Natural killer cell treated with Interleukin-12 subunit alpha and Interleukin-12 subunit beta and Interleukin-15 and Interleukin-18, amount 100 ng/mL, for 72 hours (primary cell): ENCODE data around the gene VWA7. TPM values are rescaled to one million over a fixed set of nuclear protein-coding genes. Genes with fewer than 3 reads are reported as not detected.

ENCODE experiments used
- ATAC-seq, 2 donors: fragments of 150-1000 bp; cut with Tn5 transposase in 1 of 2; sonication (Bioruptor Pico), chemical (Tn5 transposase) in 1 of 2; 2 replicates each; pipeline ENCODE4 v1.10.0; 2021
- DNase-seq: peaks from one replicate; pipeline ENCODE4 v3.0.0; 2022; ENCODE audit warnings: low spot score
- H3K27ac Mint-ChIP-seq, 2 donors: 1 replicate in 1 of 2; 2 replicates in 1 of 2; pipeline ENCODE4 v1.8.0; 2022; ENCODE audit warnings: mixed read lengths in 2 of 2, mild to moderate bottlenecking in 1 of 2, moderate library complexity in 1 of 2
- H3K27me3 Mint-ChIP-seq, 2 donors: 1 replicate in 1 of 2; 2 replicates in 1 of 2; pipeline ENCODE4 v1.8.0; 2022; ENCODE audit warnings: mixed read lengths in 2 of 2
- H3K36me3 Mint-ChIP-seq: one replicate; pipeline ENCODE4 v1.8.0; 2022; ENCODE audit warnings: mixed read lengths
- H3K4me1 Mint-ChIP-seq, 2 donors: 1 replicate in 1 of 2; 2 replicates in 1 of 2; pipeline ENCODE4 v1.8.0; 2022; ENCODE audit warnings: low read depth in 2 of 2, mixed read lengths in 2 of 2, mild to moderate bottlenecking in 1 of 2
- H3K4me3 Mint-ChIP-seq: one replicate; pipeline ENCODE4 v1.8.0; 2022; ENCODE audit warnings: mixed read lengths
- H3K9me3 Mint-ChIP-seq: 2 replicates; pipeline ENCODE4 v1.8.0; 2022; ENCODE audit warnings: mixed read lengths
- total RNA-seq, 2 donors: library from RNA; stranded (reverse); gene quantifications; one replicate each; pipeline ENCODE4 v1.2.3, GENCODE V29; 2022

VWA7 gene
- total RNA-seq, 2 donors from 2014 or later: 1.4 to 2.1 TPM

DNA sequence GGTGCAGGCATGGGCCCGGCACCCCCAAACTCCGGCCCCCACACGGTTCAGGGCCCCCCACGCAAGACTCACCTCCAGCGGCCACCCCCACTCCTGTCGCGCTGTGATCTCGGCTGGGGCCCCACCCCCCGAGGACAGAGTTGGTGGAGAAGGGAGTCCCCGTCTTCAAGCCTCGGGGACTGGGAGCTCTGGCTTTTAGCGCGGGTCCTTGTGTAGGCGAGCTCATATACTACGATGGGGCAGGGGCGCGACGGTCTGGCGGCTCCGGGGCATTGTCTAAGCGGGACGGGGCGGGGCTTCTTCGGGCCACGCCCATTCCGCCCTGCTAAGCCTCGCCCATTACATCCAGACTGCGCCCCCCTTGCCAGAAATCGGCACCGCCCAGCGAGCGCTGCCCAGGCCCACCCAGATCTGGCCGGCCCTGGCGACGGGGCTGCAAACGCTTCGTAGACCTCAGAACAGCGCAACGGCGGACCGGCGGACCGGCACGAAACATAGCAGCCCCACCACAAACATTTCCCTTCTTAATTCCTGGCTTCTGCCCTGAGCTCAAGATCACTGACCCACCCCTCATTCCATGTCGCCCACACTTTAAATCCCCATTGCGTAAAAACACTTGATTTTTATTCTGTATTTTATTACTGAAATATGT is 47.0 kb downstream of the VWA7 start:
- DNase-seq (peak; percentile 82), ATAC-seq (peak; percentile 72 to 79)
- H3K27me3 Mint-ChIP-seq: no peaks in the 10 kb centered on the region
- peak overlapping the region; percentile 51 to 68 for H3K27ac Mint-ChIP-seq
- peaks cover 66 to 67% of the 10 kb centered on the region in 2 donors for H3K4me1 Mint-ChIP-seq
- no peaks in the 10 kb centered on the region for H3K9me3 Mint-ChIP-seq
- peaks cover 24% of the 10 kb centered on the region for H3K36me3 Mint-ChIP-seq
- H3K4me3 Mint-ChIP-seq: peak overlapping the region; percentile 93

GRCh38 chr6:31729515-31729978 is 47.6 kb downstream of the VWA7 start:
- Mint-ChIP-seq H3K36me3 (peaks cover 24% of the 10 kb centered on the region), H3K27ac (peak overlapping the region; percentile 51 to 68), H3K27me3 (no peaks in the 10 kb centered on the region), H3K4me1 (peaks cover 66 to 67% of the 10 kb centered on the region in 2 donors), H3K9me3 (no peaks in the 10 kb centered on the region), H3K4me3 (peak overlapping the region; percentile 93)
- ATAC-seq: peak; percentile 74 to 84
- peak; percentile 84 for DNase-seq

DNA sequence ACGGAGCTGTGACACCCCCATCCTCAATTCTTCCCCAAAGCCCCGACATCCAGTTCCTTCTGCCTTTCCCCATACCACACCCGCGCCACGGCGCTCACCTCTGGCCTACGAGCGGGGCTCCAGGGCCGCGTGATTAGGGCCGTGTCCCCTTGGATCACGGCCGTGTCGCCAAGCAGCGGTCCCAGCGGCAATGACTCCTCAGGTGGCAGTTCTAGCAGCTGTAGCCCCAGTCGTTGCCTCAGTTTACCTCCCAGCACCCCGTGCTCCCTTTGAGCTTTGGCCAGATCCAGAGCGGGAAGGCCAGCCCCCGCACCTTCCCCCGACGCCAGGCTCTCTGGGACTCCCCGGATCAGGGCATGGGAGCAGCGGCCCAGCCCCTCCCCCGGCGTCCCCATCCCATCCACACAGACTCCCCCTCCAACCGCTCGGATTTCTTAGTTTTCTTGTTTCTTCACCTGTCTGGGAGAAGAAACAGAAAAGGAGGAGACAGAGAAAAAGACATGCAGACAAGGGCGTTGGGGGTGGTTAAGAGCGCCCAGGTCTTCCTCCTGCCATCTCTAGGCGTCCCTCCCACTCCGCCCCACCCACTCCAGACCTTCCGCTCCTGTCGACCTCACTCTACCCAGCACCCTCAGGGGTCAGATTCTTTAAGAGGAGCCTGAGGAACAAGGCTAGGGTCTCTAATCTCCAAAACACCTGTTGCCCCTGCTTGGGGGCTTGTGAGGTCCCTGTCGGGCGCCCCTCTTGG is 48.2 kb downstream of the VWA7 start, which contains the start of gene DDAH2:
TSS of gene DDAH2 (minus strand) at position 533 of the 748 bp plus-strand sequence. CDS start at position 395, 138 bp downstream.
- peaks cover 64 to 68% of the 10 kb centered on the region in 2 donors for H3K4me1 Mint-ChIP-seq
- H3K27ac Mint-ChIP-seq: peak within 1 kb of the TSS; percentile 51 to 68
- peak; percentile 39 to 46 for ATAC-seq
- H3K4me3 Mint-ChIP-seq: peak within 1 kb of the TSS; percentile 93
- H3K36me3 Mint-ChIP-seq: peaks cover 24% of the 10 kb centered on the region
- DNase-seq: peak; percentile 60
- H3K9me3 Mint-ChIP-seq: no peaks in the 10 kb centered on the region
- H3K27me3 Mint-ChIP-seq: no peaks in the 10 kb centered on the region

DNA sequence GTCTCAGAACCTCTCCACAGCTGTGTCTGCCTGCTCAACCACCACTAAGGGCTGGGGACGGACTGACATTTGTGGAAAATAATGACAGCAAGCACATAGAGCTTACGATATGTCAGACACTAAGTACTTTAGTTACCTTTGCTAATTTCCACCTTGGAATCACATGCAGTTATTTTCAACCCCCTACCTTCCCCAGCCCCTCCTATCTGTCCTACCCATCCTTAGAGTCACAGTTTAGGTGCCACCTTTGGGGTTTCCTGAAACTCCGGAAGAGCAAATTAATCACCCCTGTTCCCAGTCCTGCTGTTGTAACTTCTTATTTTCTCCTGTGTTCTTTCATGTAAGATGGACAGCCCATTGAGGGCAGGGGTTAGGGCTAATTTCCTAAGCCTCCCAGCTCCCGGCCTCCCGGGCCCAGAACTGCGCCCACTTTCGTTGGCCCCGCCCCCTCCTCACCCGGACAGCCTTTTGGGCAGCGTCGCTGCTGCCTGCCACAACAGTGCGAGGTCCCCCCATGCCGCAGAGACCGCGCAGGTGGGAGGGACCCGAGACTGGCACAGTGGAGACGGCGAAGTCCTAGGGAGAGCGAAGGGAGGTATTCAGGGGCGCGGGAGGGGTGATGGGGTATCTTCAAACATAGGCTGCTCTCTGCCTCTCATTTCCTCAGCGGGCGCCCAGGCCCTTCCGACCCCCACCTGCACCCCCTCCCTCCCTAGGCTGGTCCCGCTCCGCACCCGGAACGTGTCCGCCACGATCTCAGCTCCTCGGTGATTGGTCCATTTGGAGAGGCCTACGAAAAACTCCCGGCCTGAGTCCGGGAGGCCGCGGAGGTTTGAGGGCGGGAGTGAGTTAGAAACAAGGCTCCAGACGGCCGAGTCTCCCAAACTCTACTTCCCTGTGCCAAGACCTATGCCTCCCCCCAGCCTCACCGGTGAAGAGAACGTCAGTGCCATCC is 49.1 kb downstream of the VWA7 start:
- ATAC-seq (no peak), DNase-seq (peak; percentile 22)
- H3K36me3 Mint-ChIP-seq: peaks cover 17% of the 10 kb centered on the region
- peak overlapping the region; percentile 93 for H3K4me3 Mint-ChIP-seq
- peaks cover 63 to 64% of the 10 kb centered on the region in 2 donors for H3K4me1 Mint-ChIP-seq
- no peaks in the 10 kb centered on the region for H3K27me3 Mint-ChIP-seq
- peak overlapping the region; percentile 51 to 68 for H3K27ac Mint-ChIP-seq
- H3K9me3 Mint-ChIP-seq: no peaks in the 10 kb centered on the region

DNA sequence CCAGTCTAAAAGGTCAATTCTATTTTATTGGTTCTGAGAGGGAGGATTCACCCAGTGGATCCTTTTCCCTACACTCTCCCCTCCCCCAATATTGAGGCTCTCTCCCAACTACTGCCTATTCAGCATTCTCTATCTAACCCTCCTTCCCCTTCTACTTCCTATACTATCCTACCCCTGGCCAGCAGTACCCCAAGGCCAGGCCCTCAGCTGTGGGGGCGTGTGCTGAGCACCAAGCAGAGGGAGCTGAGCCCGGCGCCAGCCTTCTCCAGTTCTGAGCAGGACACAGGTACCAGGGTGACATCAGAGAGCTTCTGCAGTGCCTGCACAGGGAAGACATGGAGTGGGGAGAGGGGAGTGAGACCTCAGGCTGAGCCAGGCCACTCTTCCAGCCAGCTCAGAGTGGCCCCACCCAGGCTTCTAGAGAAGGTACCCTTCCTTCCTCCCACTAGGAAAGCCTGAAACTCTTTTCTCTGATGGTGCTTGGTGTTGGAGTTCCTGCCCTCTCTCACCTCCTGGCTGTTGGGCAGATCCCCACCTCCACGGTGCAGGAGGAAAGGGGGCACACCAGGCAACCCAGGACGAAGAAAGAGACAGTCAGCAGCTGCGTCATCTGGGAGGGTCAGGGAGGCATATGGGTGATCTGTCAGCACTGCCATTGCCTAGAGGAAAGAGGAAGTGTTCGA is 50.0 kb downstream of the VWA7 start:
- peaks cover 62% of the 10 kb centered on the region in 2 donors for H3K4me1 Mint-ChIP-seq
- peaks cover 16% of the 10 kb centered on the region for H3K36me3 Mint-ChIP-seq
- DNase-seq (no peak), ATAC-seq (peak in 1 of 2 donors; percentile 24)
- no peaks in the 10 kb centered on the region for H3K27me3 Mint-ChIP-seq
- peak overlapping the region; percentile 75 for H3K4me3 Mint-ChIP-seq
- peak overlapping the region; percentile 51 to 68 for H3K27ac Mint-ChIP-seq
- no peaks in the 10 kb centered on the region for H3K9me3 Mint-ChIP-seq

DNA sequence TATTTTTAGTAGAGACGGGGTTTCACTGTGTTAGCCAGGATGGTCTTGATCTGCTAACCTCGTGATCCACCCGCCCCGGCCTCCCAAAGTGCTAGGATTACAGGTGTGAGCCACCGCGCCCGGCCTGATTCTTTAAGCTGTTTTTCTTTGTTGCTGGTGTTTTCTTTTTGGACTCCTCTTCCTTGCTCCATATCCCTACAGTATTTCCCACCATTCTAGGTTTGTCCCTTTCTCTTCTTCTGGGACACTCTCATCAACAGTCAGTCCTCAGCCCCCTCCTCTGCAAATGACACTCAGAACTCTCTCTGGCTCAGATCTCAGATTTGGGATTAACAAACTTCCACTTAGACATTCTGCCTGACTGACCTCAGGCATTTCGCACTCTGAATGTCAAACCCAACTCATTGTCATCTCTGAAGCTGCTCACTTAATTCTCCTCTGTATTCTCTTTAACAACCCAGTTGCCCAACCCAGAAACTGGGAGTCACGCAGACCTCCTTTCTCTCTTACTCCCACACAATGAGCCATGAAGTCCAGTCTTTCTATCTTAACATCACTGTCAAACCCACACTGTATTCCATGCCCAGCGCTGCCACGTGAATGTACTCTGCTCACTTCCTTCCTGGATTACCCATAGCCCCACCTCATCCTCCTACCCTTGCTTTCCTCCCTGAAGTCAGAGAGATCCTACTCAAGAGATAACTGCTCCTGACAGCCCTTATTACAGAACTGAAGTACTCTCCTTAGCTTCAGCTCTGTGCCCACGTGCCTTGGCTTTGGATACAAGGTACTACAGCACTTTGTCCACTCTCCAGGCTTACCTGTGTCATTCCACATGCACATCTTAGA is 51.4 kb downstream of the VWA7 start:
- peak overlapping the region; percentile 51 to 68 for H3K27ac Mint-ChIP-seq
- peaks cover 53 to 57% of the 10 kb centered on the region in 2 donors for H3K4me1 Mint-ChIP-seq
- H3K36me3 Mint-ChIP-seq: peaks cover 7% of the 10 kb centered on the region
- DNase-seq (no peak), ATAC-seq (no peak)
- H3K27me3 Mint-ChIP-seq: no peaks in the 10 kb centered on the region
- H3K9me3 Mint-ChIP-seq: no peaks in the 10 kb centered on the region
- H3K4me3 Mint-ChIP-seq: no peak overlapping the region

GRCh38 chr6:31723980-31724691 is 53.0 kb downstream of the VWA7 start:
- H3K27ac Mint-ChIP-seq: peak overlapping the region in 1 of 2 donors; percentile 23
- ATAC-seq: no peak
- no peaks in the 10 kb centered on the region for H3K9me3 Mint-ChIP-seq
- DNase-seq: no peak
- H3K4me1 Mint-ChIP-seq: peaks cover 43 to 44% of the 10 kb centered on the region in 2 donors
- no peaks in the 10 kb centered on the region for H3K27me3 Mint-ChIP-seq
- no peak overlapping the region for H3K4me3 Mint-ChIP-seq
- peaks cover 7% of the 10 kb centered on the region for H3K36me3 Mint-ChIP-seq

GRCh38 chr6:31723245-31723979 is 53.7 kb downstream of the VWA7 start, which contains the start of gene MPIG6B:
Gene MPIG6B, plus strand, starts transcription at chr6:31723373. Its CDS starts 11 bp downstream, at chr6:31723384.
- Mint-ChIP-seq H3K27ac (peak within 1 kb of the TSS in 1 of 2 donors; percentile 23), H3K9me3 (no peaks in the 10 kb centered on the region), H3K36me3 (peaks cover 7% of the 10 kb centered on the region), H3K27me3 (no peaks in the 10 kb centered on the region), H3K4me3 (peak within 1 kb of the TSS; percentile 68), H3K4me1 (peaks cover 35 to 38% of the 10 kb centered on the region in 2 donors)
- ATAC-seq (no peak), DNase-seq (no peak)

DNA sequence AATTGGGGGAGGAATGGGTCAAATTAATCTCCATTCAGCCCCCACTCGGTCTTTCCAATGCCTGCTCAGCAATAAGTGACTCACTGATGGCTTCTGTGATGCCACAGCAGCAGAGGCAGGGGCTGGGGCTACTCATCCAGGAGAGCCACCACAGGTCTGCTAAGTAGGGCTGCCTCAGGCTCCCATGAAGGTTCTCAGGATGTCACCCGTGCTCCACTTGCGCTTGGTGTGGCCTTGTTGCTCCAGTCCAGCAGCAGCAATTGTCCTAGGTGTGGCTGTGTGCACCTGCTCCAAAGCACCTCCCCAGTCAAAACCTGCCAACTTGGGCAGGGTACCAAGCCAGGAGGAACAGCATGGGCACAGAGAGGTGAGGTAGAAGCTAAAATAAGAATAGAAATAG is 55.0 kb downstream of the VWA7 start:
- ATAC-seq (no peak), DNase-seq (no peak)
- H3K4me1 Mint-ChIP-seq: peaks cover 29 to 31% of the 10 kb centered on the region in 2 donors
- no peak overlapping the region for H3K27ac Mint-ChIP-seq
- no peaks in the 10 kb centered on the region for H3K27me3 Mint-ChIP-seq
- no peak overlapping the region for H3K4me3 Mint-ChIP-seq
- H3K36me3 Mint-ChIP-seq: peaks cover 7% of the 10 kb centered on the region
- no peaks in the 10 kb centered on the region for H3K9me3 Mint-ChIP-seq

GRCh38 chr6:31721351-31722020 is 55.6 kb downstream of the VWA7 start, which contains the start of gene LY6G6C:
Gene LY6G6C, minus strand, starts transcription at chr6:31721746. Its CDS starts 67 bp downstream, at chr6:31721679.
- no peak for DNase-seq
- H3K9me3 Mint-ChIP-seq: no peaks in the 10 kb centered on the region

More at GRCh38 chr6:31721351-31722020, 55.6 kb downstream of the VWA7 start, which contains the start of gene LY6G6C:
- no peak for ATAC-seq
- H3K36me3 Mint-ChIP-seq: peaks cover 2% of the 10 kb centered on the region
- H3K27me3 Mint-ChIP-seq: no peaks in the 10 kb centered on the region
- peaks cover 22 to 24% of the 10 kb centered on the region in 2 donors for H3K4me1 Mint-ChIP-seq
- no peak within 1 kb of the TSS for H3K27ac Mint-ChIP-seq
- H3K4me3 Mint-ChIP-seq: no peak within 1 kb of the TSS
